ENCODE data around the gene NTPCR. TPM values are rescaled to one million over a fixed set of nuclear protein-coding genes. Genes with fewer than 3 reads are reported as not detected.

Gene NTPCR
- total RNA-seq, 1 experiment from 2014 or later = 34.2 TPM

DNA sequence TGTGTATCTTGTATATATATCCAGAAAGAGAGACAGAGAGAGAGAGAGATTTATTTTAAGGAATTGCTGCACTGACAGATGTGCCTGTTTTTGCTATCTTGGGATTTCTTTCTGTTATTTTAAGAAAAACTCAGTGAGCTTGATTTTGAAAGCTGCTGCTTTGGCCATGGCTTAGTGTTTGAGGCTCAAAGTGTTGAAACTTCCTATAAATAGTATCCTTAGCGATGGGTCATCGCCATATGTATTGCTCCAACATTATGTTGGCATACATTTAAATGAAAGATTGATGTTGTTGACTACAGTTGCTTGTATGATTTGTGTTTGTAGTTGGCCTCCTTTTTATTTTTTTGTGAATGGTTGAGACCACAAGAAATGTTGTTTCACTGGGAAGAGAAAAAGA, 29.0 kb upstream of the NTPCR start:
- ATAC-seq (no peak), DNase-seq (ENCODE audit: low read depth, low spot score) (no peak)
- POLR2A ChIA-PET = no interaction called here
- Histone ChIP-seq H3K27me3 (ENCODE audit: insufficient read depth, low read length) (no peaks in the 10 kb centered on the region), H4K20me1 (ENCODE audit: insufficient read depth) (no peaks in the 10 kb centered on the region), H3K4me1 (ENCODE audit: control insufficient read depth in 1 of 2, insufficient read depth in 2 of 2, low read length in 2 of 2) (no peaks in the 10 kb centered on the region), H3K4me2 (ENCODE audit: low read length) (no peak overlapping the region), H3K4me3 (replicated peaks in 1 of 2; ENCODE audit: low read depth in 1 of 2, low read length in 2 of 2) (no peak overlapping the region), H3K79me2 (ENCODE audit: insufficient read depth, low read length) (no peaks in the 10 kb centered on the region), H3K9me2 (ENCODE audit: insufficient read depth) (no peaks in the 10 kb centered on the region), H3K9ac (ENCODE audit: low read length) (no peak overlapping the region), H3K27ac (ENCODE audit: low read depth, low read length) (no peak overlapping the region), H3K9me3 (ENCODE audit: control insufficient read depth in 1 of 2, insufficient read depth in 1 of 2, low read depth in 1 of 2, low read length in 2 of 2) (no peaks in the 10 kb centered on the region), H3K36me3 (ENCODE audit: control insufficient read depth in 1 of 2, insufficient read depth in 2 of 2, low read length in 2 of 2) (no peaks in the 10 kb centered on the region), H2AFZ (ENCODE audit: low read depth, low read length, poor library complexity, severe bottlenecking) (no peak overlapping the region)
- intact Hi-C loops (cut with micrococcal nuclease) = no loop called here
- TF ChIP-seq ELF1 (IDR thresholded peaks at IDR 0.05; ENCODE audit: borderline replicate concordance, low read depth) (no peak), SRF (IDR thresholded peaks at IDR 0.05; ENCODE audit: low read depth) (no peak), POLR2AphosphoS5 (IDR thresholded peaks at IDR 0.05; ENCODE audit: low read depth, low read length) (no peak), RAD21 (IDR thresholded peaks at IDR 0.05; ENCODE audit: low read depth) (no peak), ZFX (IDR thresholded peaks at IDR 0.05) (no peak), SIN3A (IDR thresholded peaks at IDR 0.05; ENCODE audit: low read depth) (no peak), ZBTB33 (IDR thresholded peaks at IDR 0.05; ENCODE audit: extremely low read depth, insufficient replicate concordance, low read length) (no peak), TCF7L2 (IDR thresholded peaks at IDR 0.05; ENCODE audit: borderline replicate concordance, extremely low read depth, insufficient read depth, insufficient read length) (no peak), ZNF274 (IDR thresholded peaks at IDR 0.05; ENCODE audit: low read depth, low read length) (no peak), EZH2phosphoT487 (IDR thresholded peaks at IDR 0.05; ENCODE audit: borderline replicate concordance) (no peak), ATF3 (IDR thresholded peaks at IDR 0.05) (no peak), CBX3 (IDR thresholded peaks at IDR 0.05; ENCODE audit: low read depth) (no peak), EZH2 (IDR thresholded peaks at IDR 0.05) (no peak)
- TF ChIP-seq, protein P1, sequence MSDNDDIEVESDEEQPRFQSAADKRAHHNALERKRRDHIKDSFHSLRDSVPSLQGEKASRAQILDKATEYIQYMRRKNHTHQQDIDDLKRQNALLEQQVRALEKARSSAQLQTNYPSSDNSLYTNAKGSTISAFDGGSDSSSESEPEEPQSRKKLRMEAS (IDR thresholded peaks at IDR 0.05) = no peak
- no TSS peak for BruUV-seq (replicated peaks)
- RAD21 ChIA-PET (ENCODE audit: low non-redundant PET in 1 of 2, low total read pairs in 2 of 2, uncharacterized antibody in 2 of 2, unreplicated experiment in 2 of 2) = no interaction called here
- CTCF ChIA-PET = no interaction called here

Data from HCT116 (cell line).